ENCODE measurements around the gene NOXA1.
"Not testable (repeated sequence)": the region's sequence is repeated elsewhere in the genome, so short reads cannot be mapped to it uniquely, and the experiment has no call there.

Gene NOXA1

DNA sequence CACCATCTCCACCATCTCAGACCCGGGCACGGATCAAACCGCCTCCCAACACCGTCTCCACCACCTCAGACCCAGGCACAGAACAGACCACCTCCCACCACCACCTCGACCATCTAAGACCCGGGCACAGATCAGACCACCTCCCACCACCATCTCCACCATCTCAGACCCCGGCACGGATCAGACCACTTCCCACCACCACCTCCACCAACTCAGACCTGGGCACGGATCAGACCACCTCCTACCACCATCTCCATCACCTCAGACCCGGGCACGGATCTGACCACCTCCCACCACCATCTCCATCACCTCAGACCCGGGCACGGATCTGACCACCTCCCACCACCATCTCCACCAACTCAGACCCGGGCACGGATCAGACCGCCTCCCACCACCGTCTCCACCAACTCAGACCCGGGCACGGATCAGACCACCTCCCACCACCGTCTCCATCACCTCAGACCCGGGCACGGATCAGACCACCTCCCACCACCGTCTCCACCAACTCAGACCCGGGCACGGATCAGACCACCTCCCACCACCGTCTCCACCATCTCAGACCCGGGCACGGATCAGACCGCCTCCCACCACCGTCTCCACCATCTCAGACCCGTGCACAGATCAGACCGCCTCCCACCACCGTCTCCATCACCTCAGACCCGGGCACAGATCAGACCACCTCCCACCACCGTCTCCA is 43.3 kb downstream of the NOXA1 start:
- not testable (repeated sequence) for DNase-seq

DNA sequence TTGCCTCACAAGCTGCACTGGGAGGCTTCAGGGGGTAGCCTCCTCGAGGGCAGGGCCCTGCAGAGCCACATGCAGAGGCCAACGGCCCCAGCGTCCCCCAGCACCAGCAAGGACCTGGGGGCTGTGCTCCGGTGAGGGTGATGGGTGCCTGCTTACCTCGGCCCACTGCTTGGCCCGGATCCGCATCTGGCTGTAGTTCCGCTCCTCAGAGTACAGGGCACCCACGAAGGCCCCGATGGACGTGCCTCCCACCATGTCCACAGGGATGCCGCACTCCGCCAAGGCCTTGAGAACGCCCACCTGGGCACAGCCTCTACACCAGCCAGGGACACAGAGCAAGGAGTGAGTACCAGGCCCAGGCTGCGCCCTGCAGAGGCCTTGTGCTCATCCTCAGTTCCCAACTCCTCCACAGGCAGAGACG is 44.0 kb downstream of the NOXA1 start:
- no peak for DNase-seq

DNA sequence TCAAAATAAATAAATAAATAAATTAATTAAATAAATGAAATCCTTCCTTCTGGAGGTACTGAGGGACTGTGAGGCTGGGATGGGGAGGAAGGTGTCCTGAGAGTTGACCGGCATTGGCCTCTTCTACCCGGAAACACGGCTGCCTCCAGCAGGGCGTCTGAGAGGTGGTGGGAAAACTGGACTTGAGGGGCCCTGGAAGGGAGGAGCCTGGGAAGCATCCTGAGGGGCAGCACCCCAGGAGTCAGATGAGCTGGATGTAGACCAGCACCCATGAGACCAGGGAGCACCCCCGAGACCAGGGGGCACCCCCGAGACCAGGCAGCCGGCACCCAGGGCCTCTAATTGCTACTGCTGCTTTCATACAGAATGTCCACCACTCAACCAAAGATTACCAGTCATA is 44.7 kb downstream of the NOXA1 start:
- no peak for DNase-seq

DNA sequence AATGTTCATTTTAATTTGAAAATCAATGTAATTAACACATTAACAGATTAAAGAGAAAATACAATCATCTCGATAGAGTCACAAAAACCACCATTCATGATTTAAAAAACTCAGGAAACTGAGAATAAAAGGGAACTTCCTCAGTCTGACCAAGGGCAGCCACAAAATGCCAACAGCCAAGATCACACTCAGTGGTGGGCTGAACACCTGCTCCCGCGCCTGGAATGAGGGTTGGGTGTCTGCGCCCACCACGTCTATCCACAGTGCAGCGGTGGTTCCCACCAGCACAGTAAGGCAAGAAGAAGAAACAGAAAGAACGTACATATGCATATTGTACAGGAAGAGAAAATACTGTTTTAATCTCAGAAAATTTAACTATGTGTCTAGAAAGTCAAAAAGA is 47.6 kb downstream of the NOXA1 start:
- no peak for DNase-seq

DNA sequence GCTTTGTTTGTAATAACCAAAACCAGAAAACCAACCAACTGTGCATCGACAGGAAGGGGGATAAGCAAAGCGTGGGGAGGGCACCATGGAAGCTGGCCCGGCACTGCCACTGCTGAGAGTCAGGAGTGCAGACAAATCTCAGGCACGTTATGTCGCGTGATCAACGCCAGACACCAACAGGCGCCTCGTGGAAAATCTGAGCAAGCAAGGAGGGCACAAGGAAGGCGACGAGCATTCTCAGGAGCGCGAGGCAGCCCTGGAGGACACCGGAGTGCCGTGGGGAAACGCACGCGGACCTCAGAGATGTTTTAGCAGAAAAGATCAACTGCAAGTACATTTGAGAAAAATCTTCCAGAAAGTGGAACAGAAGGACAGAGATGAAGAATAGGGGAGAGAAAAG is 51.1 kb downstream of the NOXA1 start:
- DNase-seq: no peak

DNA sequence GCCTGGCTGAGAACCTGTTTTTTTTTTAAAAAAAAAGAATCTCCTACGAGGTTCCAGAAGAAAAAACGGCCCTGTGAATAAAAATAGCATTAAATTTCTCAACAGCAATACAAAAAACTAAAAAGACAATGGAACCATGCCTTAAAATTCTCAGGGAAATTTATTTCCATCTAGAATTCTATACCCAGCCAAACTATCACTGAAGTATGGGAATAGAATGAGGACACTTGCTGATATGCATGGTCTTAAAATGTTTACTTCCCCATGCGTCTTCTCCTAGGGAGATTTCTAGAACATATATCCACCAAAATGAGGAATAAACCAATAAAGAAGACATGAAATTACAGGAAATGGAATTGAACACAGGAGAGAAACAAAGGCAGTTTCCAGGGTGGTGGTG is 52.5 kb downstream of the NOXA1 start:
- no peak for DNase-seq

DNA sequence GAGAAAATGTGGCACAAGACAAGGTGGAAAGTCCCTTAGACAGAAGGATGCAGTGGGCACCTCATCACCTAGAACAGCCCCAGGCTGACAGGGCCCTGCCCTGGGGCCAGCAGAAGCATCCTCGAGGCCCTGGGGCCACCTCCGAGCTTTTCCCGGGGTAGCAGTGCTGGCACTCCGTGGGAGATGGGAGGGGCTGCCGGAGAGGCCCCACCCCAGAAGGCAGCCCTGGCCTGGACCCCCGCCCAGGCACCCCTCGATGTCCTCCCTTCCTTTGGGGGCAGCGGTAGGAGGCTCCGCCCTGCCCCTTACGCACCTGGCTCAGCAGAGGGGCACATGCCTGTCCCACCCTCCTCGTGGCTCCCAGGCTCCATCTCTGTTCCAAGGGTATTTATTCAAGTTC is 53.7 kb downstream of the NOXA1 start:
- DNase-seq: no peak

DNA sequence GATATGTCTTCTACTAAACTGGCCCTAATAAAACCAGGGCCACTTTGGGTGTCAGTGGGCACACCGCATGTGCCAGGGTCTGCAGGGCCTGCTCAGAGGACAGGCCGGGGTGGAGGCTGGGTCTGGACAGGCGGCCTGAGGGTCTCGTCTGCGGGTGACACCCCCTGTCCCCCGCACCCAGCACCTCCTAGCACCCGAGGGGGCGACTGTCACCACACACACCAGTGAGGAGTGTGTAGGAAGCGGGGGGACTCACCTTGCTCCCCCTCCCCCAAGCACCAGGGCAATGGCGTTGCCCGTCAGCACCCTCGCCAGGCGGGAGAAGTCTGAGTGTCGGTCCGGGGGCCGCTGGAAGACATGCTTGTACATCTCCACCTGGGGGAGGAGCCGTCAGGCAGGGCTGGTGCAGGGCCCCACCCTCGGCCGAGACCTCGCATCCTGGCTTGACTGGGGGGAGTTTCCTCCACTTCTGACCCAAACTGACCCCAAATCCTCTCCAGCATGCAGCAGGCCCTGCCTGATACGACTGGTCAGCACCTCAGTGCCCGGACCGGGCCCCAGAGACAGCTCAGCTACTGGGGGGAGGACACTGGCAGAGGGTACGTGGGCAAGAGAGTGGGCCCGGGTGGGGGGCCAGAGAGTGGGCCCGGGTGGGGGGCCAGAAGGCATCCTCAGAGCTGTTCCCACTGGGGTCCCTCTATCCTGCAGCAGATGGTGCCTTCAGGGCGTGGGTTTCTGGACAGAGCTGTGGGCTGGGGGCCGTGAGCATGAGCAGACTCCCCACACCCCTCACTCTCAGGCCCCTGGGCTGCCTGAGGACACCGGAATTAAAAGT is 54.8 kb downstream of the NOXA1 start:
- no peak for DNase-seq

DNA sequence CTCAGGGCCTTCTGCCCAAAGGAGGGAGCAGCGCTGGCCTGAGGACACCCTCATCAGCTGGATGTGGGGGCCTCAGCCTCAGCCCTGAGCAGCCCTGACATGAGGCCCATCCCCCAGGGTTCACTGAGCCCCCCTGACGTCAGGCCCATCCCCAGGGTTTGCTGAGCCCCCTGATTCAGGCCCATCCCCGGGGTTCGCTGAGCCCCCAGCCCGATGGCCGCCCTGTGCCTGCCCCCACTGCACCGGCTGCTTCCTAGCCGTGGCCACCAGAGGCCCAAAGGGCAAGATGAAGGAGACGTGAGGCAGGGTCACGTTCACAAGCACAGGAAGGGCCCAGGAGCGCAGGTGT is 55.4 kb downstream of the NOXA1 start:
- no peak for DNase-seq

DNA sequence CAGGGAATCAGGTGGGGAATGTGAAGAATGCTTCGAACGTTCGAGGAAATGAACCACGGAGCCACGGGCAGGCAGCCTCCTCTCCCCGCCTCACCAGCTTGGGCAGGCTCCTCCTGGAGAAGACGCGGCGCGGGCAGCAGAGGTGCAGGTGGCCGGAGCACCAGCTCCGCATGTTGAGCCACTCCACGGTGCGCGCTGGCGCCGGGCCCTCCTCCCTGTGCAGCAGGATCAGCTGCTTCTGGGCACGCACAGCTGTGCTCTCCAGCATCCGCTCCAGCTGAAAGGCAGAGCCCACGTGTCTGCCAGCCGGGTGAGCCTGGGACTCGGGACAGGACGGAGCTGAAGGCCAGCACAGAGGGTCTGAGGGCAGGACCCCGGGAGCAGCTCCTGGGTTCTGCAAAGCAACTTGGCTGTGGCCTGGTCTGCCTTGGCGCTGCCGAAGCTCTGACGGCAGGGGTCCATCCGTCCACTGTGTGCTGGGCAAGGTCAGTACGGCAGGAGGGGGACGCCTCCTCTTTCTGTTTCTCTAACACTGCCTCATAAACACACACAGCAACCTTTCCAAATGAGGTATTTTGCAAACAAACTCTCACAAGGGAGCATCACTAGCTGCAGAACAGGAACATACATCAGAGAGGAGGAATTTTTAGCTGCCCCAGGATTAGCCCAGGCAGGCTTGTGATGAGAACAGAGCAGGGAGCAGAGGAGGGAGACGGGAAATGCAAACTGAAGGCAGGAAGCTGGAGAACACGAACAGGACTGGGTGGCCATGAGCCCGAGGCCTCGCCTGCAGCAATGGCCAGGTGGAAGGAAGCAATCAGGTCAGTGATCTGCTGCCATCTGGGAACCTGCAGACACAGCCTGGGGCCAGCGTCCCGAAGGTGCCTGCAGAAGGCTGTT is 56.0 kb downstream of the NOXA1 start:
- no peak for DNase-seq

DNA sequence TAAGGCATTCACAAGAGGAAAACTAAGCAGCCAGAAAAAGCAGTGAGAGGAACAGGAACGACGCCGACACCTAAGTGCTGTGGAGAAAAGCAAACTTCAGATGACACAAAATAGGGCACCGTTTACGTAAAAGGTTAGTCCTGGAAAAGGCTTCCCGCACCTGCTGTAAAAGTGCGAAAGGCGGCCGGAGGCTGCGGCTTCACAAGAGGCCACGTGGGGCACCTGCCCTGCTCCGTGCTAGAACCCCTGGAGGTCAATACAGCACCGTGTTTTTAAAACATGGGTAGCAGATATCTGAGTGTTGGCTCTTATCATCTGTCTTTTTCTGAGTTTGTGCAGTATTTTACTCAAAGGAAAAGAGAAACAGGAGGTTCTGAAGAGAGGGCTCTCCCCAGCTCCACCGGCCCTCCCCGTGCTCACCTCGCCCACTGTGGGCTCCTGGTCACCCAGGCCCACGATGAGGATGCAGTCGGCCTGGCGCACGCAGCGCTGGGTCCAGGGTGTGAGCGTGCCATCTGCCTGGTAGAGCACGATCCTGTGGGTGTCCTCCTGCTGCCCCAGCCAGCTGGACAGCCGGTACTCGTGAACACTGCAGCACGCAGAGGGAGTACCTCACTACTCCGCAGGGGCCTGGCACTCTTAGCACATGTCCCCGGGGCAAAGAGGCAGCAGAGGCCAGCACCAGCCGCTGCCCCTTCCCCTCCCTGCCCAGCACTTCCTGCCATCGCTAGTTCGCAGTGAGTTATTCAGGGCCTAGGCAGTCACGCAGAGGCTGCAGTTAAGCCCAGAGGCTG is 56.9 kb downstream of the NOXA1 start:
- DNase-seq: no peak

DNA sequence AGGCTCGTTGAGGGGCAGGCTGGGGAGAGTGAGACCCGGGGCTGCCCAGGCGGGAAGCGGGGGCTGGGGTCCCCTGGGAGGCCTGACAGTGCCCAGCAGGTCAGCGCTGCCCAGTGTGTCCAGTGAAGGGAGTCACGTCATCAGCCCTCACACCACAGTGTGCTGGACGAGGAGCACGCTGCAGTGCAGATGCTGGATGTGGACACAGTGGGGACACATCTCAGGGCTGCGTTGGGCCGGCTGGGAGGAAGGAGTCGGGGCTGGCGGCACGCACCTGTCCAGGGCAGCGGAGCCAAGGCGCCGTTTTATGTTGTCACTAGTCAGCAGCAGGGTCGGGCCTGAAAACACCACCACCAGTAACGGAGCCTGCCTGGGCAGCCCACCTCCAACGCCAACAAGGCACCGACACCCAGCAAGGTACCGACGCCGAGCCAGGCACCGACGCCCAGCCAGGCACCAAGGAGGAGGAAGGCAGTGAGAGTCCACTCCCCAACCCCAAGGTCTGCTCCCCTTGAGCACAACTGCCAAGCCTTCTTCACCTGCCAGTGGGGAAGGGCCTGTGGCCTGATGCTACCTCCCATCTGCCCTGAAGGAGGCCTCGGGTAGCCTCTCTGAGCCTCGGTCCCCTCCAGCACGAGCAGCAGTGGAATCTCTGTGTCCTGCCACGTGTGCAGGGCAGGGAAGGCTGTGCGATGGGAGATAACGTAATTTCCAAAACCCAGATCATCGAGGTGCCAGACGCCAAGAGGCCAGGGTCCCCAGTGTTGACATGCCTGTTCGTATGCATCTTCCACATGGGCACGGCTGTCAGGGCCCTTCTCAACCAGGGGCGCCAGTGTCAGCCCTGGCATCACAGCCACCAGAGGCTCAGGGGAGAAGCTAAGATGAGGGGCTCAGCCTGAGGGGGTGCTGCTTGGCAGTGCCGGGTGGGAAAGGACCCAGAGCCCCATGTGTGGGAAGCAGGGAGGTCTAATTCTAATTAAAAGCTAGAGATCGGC is 57.8 kb downstream of the NOXA1 start:
- DNase-seq: no peak

DNA sequence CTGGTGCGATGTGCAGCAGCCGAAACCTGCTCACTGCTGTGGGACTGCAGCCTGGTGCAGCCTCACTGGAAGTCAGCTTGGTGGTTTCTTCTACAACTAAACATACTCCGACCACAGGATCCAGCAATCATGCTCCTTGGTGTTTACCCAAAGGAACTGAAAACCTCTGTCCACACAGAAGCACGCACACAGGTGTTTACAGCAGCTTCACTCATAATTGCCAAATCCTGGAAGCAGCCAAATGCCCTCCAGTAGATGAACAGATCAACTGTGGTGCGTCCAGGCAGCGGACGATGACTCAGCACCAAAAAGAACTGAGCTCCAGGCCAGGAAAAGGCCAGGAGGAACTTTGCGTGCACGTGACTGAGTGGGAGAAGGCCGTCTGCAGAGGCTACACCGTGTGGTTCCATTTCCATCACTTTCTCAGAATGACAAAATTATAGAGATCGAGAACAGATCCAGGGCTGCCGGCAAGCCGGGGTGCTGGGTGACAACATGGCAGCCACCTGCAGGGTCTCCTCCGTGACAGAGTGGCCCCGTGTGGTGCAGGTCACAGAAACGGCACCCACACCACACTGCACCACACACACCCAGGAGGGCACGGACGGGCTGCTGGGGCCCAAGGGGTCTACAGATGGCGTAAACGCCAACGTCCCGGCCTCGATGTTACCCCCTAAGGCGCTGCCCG is 59.0 kb downstream of the NOXA1 start:
- peak; percentile 86 for DNase-seq
